ENCODE data around the gene INF2. TPM values are rescaled to one million over a fixed set of nuclear protein-coding genes. Genes with fewer than 3 reads are reported as not detected.
"Not testable (repeated sequence)": the region's sequence is repeated elsewhere in the genome, so short reads cannot be mapped to it uniquely, and the experiment has no call there.

The INF2 gene
- total RNA-seq, 3 donors from 2014 or later, result 132 to 216 (median 176) TPM

GRCh38 chr14:104724981-104725771 is 35.8 kb downstream of the INF2 start:
- ATAC-seq (peak; percentile 15), DNase-seq (peak in 2 of 3 donors; percentile 34 to 58)
- no peaks in the 10 kb centered on the region for H3K36me3 ChIP-seq (ENCODE audit: low read depth)
- intact Hi-C loops (cut with DNase I, micrococcal nuclease), result no loop called here
- TF ChIP-seq CTCF (IDR thresholded peaks at IDR 0.05), result no peak
- H3K4me3 ChIP-seq, result no peak overlapping the region
- H3K9me3 ChIP-seq, result no peaks in the 10 kb centered on the region
- peaks cover 20% of the 10 kb centered on the region for H3K4me1 ChIP-seq (ENCODE audit: low read depth)

- H3K9me3 ChIP-seq, result no peaks in the 10 kb centered on the region
- intact Hi-C loops (cut with DNase I, micrococcal nuclease), result no loop called here
- no peak for ATAC-seq
- H3K4me1 ChIP-seq (ENCODE audit: low read depth), result peaks cover 20% of the 10 kb centered on the region
- no peak for TF ChIP-seq CTCF (IDR thresholded peaks at IDR 0.05)
- H3K36me3 ChIP-seq (ENCODE audit: low read depth), result no peaks in the 10 kb centered on the region
- H3K4me3 ChIP-seq, result no peak overlapping the region
- DNase-seq, result no peak
Observed at GRCh38 chr14:104725772-104726548, 36.5 kb downstream of the INF2 start.

- Histone ChIP-seq H3K9me3 (no peaks in the 10 kb centered on the region), H3K4me1 (ENCODE audit: low read depth) (peaks cover 20% of the 10 kb centered on the region), H3K36me3 (ENCODE audit: low read depth) (no peaks in the 10 kb centered on the region), H3K4me3 (no peak overlapping the region)
- DNase-seq, result no peak
- intact Hi-C loops (cut with DNase I, micrococcal nuclease), result no loop called here
- TF ChIP-seq CTCF (IDR thresholded peaks at IDR 0.05), result no peak
- no peak for ATAC-seq
Observed at GRCh38 chr14:104726600-104727451, 37.4 kb downstream of the INF2 start.

- Histone ChIP-seq H3K4me3 (no peak overlapping the region), H3K36me3 (ENCODE audit: low read depth) (no peaks in the 10 kb centered on the region), H3K4me1 (ENCODE audit: low read depth) (peaks cover 22% of the 10 kb centered on the region), H3K9me3 (no peaks in the 10 kb centered on the region)
- ATAC-seq, result no peak
- no peak for TF ChIP-seq CTCF (IDR thresholded peaks at IDR 0.05)
- DNase-seq, result no peak
- intact Hi-C loops (cut with DNase I, micrococcal nuclease), result no loop called here
Observed at GRCh38 chr14:104728631-104729030, 39.2 kb downstream of the INF2 start.

- H3K4me1 ChIP-seq (ENCODE audit: low read depth), result peaks cover 21% of the 10 kb centered on the region
- H3K4me3 ChIP-seq; H3K9me3 ChIP-seq; intact Hi-C loops (cut with DNase I, micrococcal nuclease); ATAC-seq; DNase-seq; H3K36me3 ChIP-seq (ENCODE audit: low read depth): not testable (repeated sequence)
Observed at GRCh38 chr14:104729176-104729834, 39.9 kb downstream of the INF2 start.
